Spleen (tissue), 11 donors: ENCODE measurements around the gene TMCO4. TPM values are rescaled to one million over a fixed set of nuclear protein-coding genes. Genes with fewer than 3 reads are reported as not detected.

Experiments
- DNase-seq: peaks from one replicate; pipeline ENCODE4 v3.0.0-alpha.2; 2020
- H3K27ac ChIP-seq, 8 donors: fragments of 200-600 bp; sonication (generic) in 7 of 8; 1 replicate in 4 of 8; 2 replicates in 4 of 8; pipeline versions ENCODE4 v1.5.0 to v1.8.0; 2016 to 2021; ENCODE audit warnings: inconsistent platforms in 4 of 8, mild to moderate bottlenecking in 4 of 8, moderate library complexity in 1 of 8
- H3K27me3 ChIP-seq, 7 donors: fragments of 200-600 bp; sonication (generic) in 6 of 7; replicated peaks in 1 of 7; 1 replicate in 4 of 7; 2 replicates in 3 of 7; pipeline versions ENCODE4 v1.5.0 to v1.8.0; 2016 to 2021; ENCODE audit warnings: inconsistent platforms in 3 of 7, mild to moderate bottlenecking in 1 of 7
- H3K36me3 ChIP-seq, 6 donors: fragments of 200-600 bp; sonication (generic) in 5 of 6; 1 replicate in 4 of 6; 2 replicates in 2 of 6; pipeline versions ENCODE4 v1.5.0 to v1.8.0; 2016 to 2021; ENCODE audit warnings: inconsistent platforms in 2 of 6
- H3K4me1 ChIP-seq, 6 donors: fragments of 200-600 bp; sonication (generic) in 5 of 6; 1 replicate in 3 of 6; 2 replicates in 3 of 6; pipeline versions ENCODE4 v1.5.0 to v1.8.0; 2016 to 2021; ENCODE audit warnings: inconsistent platforms in 3 of 6
- H3K4me3 ChIP-seq, 8 donors: fragments of 200-600 bp; sonication (generic) in 7 of 8; 1 replicate in 4 of 8; 2 replicates in 4 of 8; pipeline versions ENCODE4 v1.5.0 to v1.8.0; 2016 to 2021; ENCODE audit warnings: inconsistent platforms in 4 of 8, mild to moderate bottlenecking in 4 of 8, moderate library complexity in 2 of 8
- H3K9me3 ChIP-seq, 8 donors: fragments of 200-600 bp; sonication (generic) in 7 of 8; 1 replicate in 4 of 8; 2 replicates in 4 of 8; pipeline versions ENCODE4 v1.5.0 to v1.8.0; 2016 to 2021; ENCODE audit warnings: inconsistent platforms in 4 of 8
- POLR2A ChIP-seq, 3 donors: fragments of 450-650 bp; IDR thresholded peaks; one replicate each; pipeline ENCODE4 v1.5.1; 2017; ENCODE audit warnings: antibody characterized with exemption in 3 of 3, mild to moderate bottlenecking in 1 of 3
- POLR2AphosphoS5 ChIP-seq, 3 donors: sonication (generic); formaldehyde crosslinking; IDR thresholded peaks; one replicate each; pipeline ENCODE4 v1.5.1; 2017; ENCODE audit warnings: antibody characterized with exemption in 3 of 3
- WGBS, 5 donors: extraction: QIAGEN DNeasy Blood & Tissue Kit in 3 of 5; methylation state at CpG; one replicate each; pipeline versions ENCODE4 v1.1.5 to v1.1.7; 2013 to 2018; 5-methylcytosine and 5-hydroxymethylcytosine counted together
- intact Hi-C: fragments of 100-400 bp; cut with DNase I; formaldehyde crosslinking; loops from one replicate; pipeline ENCODE4 v1.15.0; 2023; ENCODE audit warnings: low total_unique reads
- polyA plus RNA-seq, 3 donors: library from polyadenylated mRNA; stranded (reverse); fragments of 200-250 nt; gene quantifications; one replicate each; pipeline ENCODE4 v1.2.1, GENCODE V29; 2013
- total RNA-seq, 7 donors: library from RNA; depleted of rRNA in 3 of 7; stranded (reverse); fragments of >200 nt in 3 of 7; fragmentation: NEBNext Ultra II Directional in 4 of 7; extraction: Animal tissue kit (Norgen Biotek cat#: 25700) in 4 of 7; gene quantifications; one replicate each; pipeline versions ENCODE4 v1.1.0 to v1.2.1, GENCODE V29; 2016 to 2021
- TF ChIP-seq, protein P1 (sequence below), 11 experiments: fragments of 200-600 bp in 7 of 11; fragments of 450-650 bp in 4 of 11; sonication (generic) in 4 of 11; IDR thresholded peaks in 8 of 11; conservative IDR thresholded peaks in 3 of 11; 1 replicate in 7 of 11; 2 replicates in 4 of 11; pipeline versions ENCODE4 v1.4.0 to v1.8.0; 2016 to 2021; ENCODE audit warnings: antibody characterized with exemption in 11 of 11, inconsistent platforms in 4 of 11, mild to moderate bottlenecking in 1 of 11
- donor health status: healthy with polysubstance abuse.
- donor health status: DM: no; HTN: no; CAD: no; lungs with moderate emphysema.
- donor health status: DM: no; HTN: no; CAD: no.
- donor health status: Bipolar disorder and iron deficiency.
- donor health status: healthy.
- donor health status: DM: no; HTN: no; CAD: no.
- donor health status: DM: yes; HTN: yes; CAD: no.

Gene TMCO4
- total and polyA plus RNA-seq, 10 donors = 15.4 to 40.8 (median 27.2) TPM

DNA sequence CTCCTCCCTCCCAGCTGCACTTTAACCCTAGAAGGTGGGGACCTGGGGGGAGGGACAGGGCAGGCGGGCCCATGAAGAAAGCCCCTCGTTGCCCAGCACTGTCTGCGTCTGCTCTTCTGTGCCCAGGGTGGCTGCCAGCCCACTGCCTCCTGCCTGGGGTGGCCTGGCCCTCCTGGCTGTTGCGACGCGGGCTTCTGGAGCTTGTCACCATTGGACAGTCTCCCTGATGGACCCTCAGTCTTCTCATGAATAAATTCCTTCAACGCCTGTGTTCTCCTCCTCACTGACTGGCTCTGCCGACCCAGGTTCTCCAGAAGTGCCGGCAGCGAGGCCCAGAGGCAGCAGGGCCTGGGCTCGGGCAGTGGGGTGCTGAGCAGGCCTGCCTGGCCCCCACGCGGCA is 141.5 kb downstream of the TMCO4 start:
- WGBS, 5 donors = 91 to 93% (median 91%) methylated on average over 7 to 13 of the region's 13 CpGs
- DNase-seq = no peak

DNA sequence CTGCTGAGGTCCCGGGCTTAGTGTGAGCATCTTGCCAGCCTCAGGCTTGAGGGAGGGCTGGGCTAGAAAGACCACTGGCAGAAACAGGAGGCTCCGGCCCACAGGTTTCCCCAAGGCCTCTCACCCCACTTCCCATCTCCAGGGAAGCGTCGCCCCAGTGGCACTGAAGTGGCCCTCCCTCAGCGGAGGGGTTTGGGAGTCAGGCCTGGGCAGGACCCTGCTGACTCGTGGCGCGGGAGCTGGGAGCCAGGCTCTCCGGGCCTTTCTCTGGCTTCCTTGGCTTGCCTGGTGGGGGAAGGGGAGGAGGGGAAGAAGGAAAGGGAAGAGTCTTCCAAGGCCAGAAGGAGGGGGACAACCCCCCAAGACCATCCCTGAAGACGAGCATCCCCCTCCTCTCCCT is 142.2 kb downstream of the TMCO4 start:
- 89 to 95% (median 92%) methylated on average over 6 to 10 of the region's 10 CpGs for WGBS, 5 donors
- intact Hi-C loops = no loop called here
- H3K27ac ChIP-seq = no peak overlapping the region
- DNase-seq = no peak
- TF ChIP-seq, protein P1, sequence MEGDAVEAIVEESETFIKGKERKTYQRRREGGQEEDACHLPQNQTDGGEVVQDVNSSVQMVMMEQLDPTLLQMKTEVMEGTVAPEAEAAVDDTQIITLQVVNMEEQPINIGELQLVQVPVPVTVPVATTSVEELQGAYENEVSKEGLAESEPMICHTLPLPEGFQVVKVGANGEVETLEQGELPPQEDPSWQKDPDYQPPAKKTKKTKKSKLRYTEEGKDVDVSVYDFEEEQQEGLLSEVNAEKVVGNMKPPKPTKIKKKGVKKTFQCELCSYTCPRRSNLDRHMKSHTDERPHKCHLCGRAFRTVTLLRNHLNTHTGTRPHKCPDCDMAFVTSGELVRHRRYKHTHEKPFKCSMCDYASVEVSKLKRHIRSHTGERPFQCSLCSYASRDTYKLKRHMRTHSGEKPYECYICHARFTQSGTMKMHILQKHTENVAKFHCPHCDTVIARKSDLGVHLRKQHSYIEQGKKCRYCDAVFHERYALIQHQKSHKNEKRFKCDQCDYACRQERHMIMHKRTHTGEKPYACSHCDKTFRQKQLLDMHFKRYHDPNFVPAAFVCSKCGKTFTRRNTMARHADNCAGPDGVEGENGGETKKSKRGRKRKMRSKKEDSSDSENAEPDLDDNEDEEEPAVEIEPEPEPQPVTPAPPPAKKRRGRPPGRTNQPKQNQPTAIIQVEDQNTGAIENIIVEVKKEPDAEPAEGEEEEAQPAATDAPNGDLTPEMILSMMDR (IDR thresholded peaks at IDR 0.05 in 8 of 11, conservative IDR thresholded peaks at IDR 0.05 in 3 of 11) = no peak
- no peak for TF ChIP-seq POLR2A (IDR thresholded peaks at IDR 0.05)
- no peak for TF ChIP-seq POLR2AphosphoS5 (IDR thresholded peaks at IDR 0.05)
- H3K27me3 ChIP-seq = peaks cover 0 to 23% (median 0%) of the 10 kb centered on the region in 7 donors
- H3K9me3 ChIP-seq = no peaks in the 10 kb centered on the region
- peaks cover 0 to 3% (median 0%) of the 10 kb centered on the region in 6 donors for H3K36me3 ChIP-seq
- no peak overlapping the region for H3K4me3 ChIP-seq
- H3K4me1 ChIP-seq = peaks cover 0 to 25% (median 11%) of the 10 kb centered on the region in 6 donors

More for the DNA sequence above, 141.5 kb downstream of the TMCO4 start:
- no peaks in the 10 kb centered on the region for H3K9me3 ChIP-seq
- H3K4me3 ChIP-seq = no peak overlapping the region
- peaks cover 0 to 3% (median 0%) of the 10 kb centered on the region in 6 donors for H3K36me3 ChIP-seq
- peaks cover 0 to 24% (median 9%) of the 10 kb centered on the region in 6 donors for H3K4me1 ChIP-seq
- H3K27me3 ChIP-seq = peaks cover 0 to 30% (median 0%) of the 10 kb centered on the region in 7 donors
- no peak overlapping the region for H3K27ac ChIP-seq
- TF ChIP-seq POLR2A (IDR thresholded peaks at IDR 0.05) (no peak), POLR2AphosphoS5 (IDR thresholded peaks at IDR 0.05) (no peak)
- TF ChIP-seq, protein P1 (IDR thresholded peaks at IDR 0.05 in 8 of 11, conservative IDR thresholded peaks at IDR 0.05 in 3 of 11) = no peak
- intact Hi-C loops = no loop called here

DNA sequence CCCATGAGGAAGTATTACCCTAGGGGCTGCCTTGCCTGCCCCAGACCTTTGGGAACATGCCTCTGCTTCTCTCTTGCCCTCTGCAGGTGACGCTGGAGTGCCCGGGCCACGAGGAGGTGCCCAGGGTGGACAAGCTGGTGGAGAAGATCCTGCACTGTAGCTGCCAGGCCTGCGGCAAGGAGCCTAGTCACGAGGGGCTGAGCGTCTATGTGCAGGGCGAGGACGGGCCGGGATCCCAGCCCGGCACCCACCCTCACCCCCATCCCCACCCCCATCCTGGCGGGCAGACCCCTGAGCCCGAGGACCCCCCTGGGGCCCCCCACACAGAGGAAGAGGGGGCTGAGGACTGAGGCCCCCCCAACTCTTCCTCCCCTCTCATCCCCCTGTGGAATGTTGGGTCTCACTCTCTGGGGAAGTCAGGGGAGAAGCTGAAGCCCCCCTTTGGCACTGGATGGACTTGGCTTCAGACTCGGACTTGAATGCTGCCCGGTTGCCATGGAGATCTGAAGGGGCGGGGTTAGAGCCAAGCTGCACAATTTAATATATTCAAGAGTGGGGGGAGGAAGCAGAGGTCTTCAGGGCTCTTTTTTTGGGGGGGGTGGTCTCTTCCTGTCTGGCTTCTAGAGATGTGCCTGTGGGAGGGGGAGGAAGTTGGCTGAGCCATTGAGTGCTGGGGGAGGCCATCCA is 142.8 kb downstream of the TMCO4 start:
- Histone ChIP-seq H3K27ac (no peak overlapping the region), H3K4me3 (no peak overlapping the region), H3K36me3 (peaks cover 0 to 3% (median 0%) of the 10 kb centered on the region in 6 donors), H3K9me3 (no peaks in the 10 kb centered on the region), H3K27me3 (peaks cover 0 to 17% (median 0%) of the 10 kb centered on the region in 7 donors), H3K4me1 (peaks cover 0 to 29% (median 13%) of the 10 kb centered on the region in 6 donors)
- intact Hi-C loops = no loop called here
- TF ChIP-seq POLR2A (IDR thresholded peaks at IDR 0.05) = no peak
- TF ChIP-seq, protein P1 (IDR thresholded peaks at IDR 0.05 in 8 of 11, conservative IDR thresholded peaks at IDR 0.05 in 3 of 11) = no peak
- no peak for TF ChIP-seq POLR2AphosphoS5 (IDR thresholded peaks at IDR 0.05)
- WGBS, 5 donors = 80 to 98% (median 90%) methylated on average over 13 to 15 of the region's 15 CpGs
- no peak for DNase-seq

DNA sequence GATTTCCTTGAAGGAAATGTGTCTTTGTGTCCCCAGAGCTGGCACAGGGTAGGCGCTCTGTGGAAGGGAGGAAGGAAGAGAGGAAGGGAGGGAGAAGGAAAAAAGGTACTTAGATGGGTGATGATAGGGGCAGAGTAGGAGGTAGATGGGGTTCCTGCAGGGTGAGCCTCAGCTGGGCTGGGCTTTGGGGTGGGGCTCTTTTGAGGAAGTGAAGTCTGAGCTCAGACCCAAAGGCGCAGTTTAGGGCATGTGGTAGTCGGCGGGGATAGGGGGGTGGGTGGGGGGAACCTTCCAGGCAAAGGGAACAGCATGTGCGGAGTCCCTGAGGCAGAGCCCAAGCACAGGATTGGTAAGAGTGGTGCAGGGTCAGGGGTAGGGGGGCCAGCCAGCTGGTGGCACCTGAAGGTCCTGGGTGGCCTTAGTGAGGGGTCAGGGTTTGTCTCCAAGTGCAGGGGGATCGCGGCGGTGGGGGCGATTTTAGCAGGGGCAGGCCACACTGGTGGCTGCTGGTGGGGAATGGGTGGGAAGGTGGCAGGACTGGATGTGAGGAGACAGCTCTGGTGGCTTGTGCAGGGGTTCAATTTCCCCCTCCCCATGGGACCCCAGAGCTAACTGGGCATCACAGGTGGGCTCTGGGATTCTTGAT is 143.5 kb downstream of the TMCO4 start:
- Histone ChIP-seq H3K4me3 (no peak overlapping the region), H3K4me1 (peaks cover under 1 to 31% (median 17%) of the 10 kb centered on the region in 6 donors), H3K27ac (no peak overlapping the region), H3K9me3 (no peaks in the 10 kb centered on the region), H3K27me3 (peaks cover 0 to 15% (median 0%) of the 10 kb centered on the region in 7 donors), H3K36me3 (peaks cover 0 to 3% (median 0%) of the 10 kb centered on the region in 6 donors)
- DNase-seq = no peak
- intact Hi-C loops = no loop called here
- TF ChIP-seq, protein P1 (IDR thresholded peaks at IDR 0.05 in 8 of 11, conservative IDR thresholded peaks at IDR 0.05 in 3 of 11) = no peak
- TF ChIP-seq POLR2A (IDR thresholded peaks at IDR 0.05) = no peak
- no peak for TF ChIP-seq POLR2AphosphoS5 (IDR thresholded peaks at IDR 0.05)
- 81 to 84% (median 82%) methylated on average over 9 of the region's 9 CpGs for WGBS, 5 donors
